Right lobe of liver (tissue), 6 donors: ENCODE results near the gene CDH4. TPM values are rescaled to one million over a fixed set of nuclear protein-coding genes. Genes with fewer than 3 reads are reported as not detected.
"Not testable (repeated sequence)": the region's sequence is repeated elsewhere in the genome, so short reads cannot be mapped to it uniquely, and the experiment has no call there.

Experiments used
- ATAC-seq, 4 donors: fragments of 200-7000 bp; cut with Tn5 transposase; one replicate each; pipeline ENCODE4 v1.9.1; 2020; ENCODE audit warnings: mild to moderate bottlenecking in 4 of 4, moderate library complexity in 4 of 4
- DNase-seq, 3 donors: peaks; one replicate each; pipeline ENCODE4 v3.0.0-alpha.2; 2020
- H3K27ac ChIP-seq, 3 donors: fragments of 200-600 bp; one replicate each; pipeline ENCODE4 v1.8.0; 2022
- H3K27me3 ChIP-seq, 2 donors: fragments of 200-600 bp; one replicate each; pipeline ENCODE4 v1.8.0; 2022
- H3K36me3 ChIP-seq, 4 donors: fragments of 200-600 bp; sonication (generic) in 1 of 4; one replicate each; pipeline versions ENCODE4 v1.5.1 to v1.8.0; 2017 to 2022; ENCODE audit warnings: control low read depth in 1 of 4
- H3K4me1 ChIP-seq, 4 donors: fragments of 200-600 bp; sonication (generic) in 1 of 4; one replicate each; pipeline versions ENCODE4 v1.5.1 to v1.8.0; 2017 to 2022; ENCODE audit warnings: control low read depth in 1 of 4
- H3K4me3 ChIP-seq, 3 donors: fragments of 200-600 bp; one replicate each; pipeline ENCODE4 v1.8.0; 2022
- H3K9me3 ChIP-seq, 4 donors: fragments of 200-600 bp; sonication (generic) in 1 of 4; one replicate each; pipeline versions ENCODE4 v1.5.1 to v1.8.0; 2017 to 2022; ENCODE audit warnings: control low read depth in 1 of 4
- POLR2A ChIP-seq: fragments of 450-650 bp; IDR thresholded peaks from one replicate; pipeline ENCODE4 v1.6.1; 2017; ENCODE audit warnings: antibody characterized with exemption, mild to moderate bottlenecking
- WGBS: methylation state at CpG from one replicate; pipeline ENCODE4 v1.1.6; 2018; ENCODE audit warnings: low coverage, low lambda C conversion rate; ENCODE audit not compliant: insufficient coverage; ENCODE audit errors: missing lambda C conversion rate; 5-methylcytosine and 5-hydroxymethylcytosine counted together
- intact Hi-C, 2 donors: fragments of 100-400 bp; cut with DNase I; formaldehyde crosslinking; loops; one replicate each; pipeline versions ENCODE4 v1.11.2 to v1.14.1; 2022
- total RNA-seq, 6 experiments: library from RNA; depleted of rRNA in 2 of 6; stranded (reverse); fragments of >200 nt in 2 of 6; fragmentation: NEBNext Ultra II Directional in 3 of 6; extraction: Animal tissue kit (Norgen Biotek cat#: 25700) in 3 of 6; gene quantifications; one replicate each; pipeline versions ENCODE4 v1.1.0 to v1.2.4, GENCODE V29; 2016 to 2023
- TF ChIP-seq, protein P1 (sequence below), 4 donors: fragments of 200-600 bp in 3 of 4; fragments of 450-650 bp in 1 of 4; IDR thresholded peaks; one replicate each; pipeline versions ENCODE4 v1.5.1 to v1.8.0; 2016 to 2022; ENCODE audit warnings: antibody characterized with exemption in 4 of 4, mild to moderate bottlenecking in 2 of 4
- donor health status: DM: no; HTN: yes; CAD: no.
- donor health status: DM: no; HTN: no; CAD: no.
- donor health status: DM: no; HTN: no; CAD: no.
- donor health status: DM: no; HTN: yes; CAD: no.
- donor health status: DM: no; HTN: yes; CAD: no.

The CDH4 gene
- total RNA-seq, 6 experiments from 2014 or later = 0.02 to 0.14 (median 0.09) TPM; not detected in 3

DNA sequence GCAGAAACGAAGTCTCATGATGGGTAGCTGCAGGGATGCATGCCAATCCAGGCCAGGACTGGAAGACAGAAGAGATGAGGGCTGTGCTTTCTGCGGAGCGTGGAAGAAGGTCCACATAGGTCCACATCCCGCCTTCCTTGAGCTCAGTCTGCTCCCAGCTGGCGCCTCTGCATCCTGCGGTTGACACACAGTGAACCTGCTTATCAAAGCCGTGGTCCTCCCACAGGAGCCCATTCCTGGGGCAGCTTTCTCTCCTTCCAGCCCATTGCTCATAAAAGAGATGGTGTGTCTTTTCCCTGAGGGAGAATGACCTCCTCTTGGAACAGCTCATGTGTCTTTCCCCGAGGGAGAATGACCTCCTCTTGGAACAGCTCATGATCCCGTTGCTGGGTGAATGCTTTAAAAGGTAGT lies 225.4 kb downstream of the CDH4 start:
- TF ChIP-seq, protein P1, sequence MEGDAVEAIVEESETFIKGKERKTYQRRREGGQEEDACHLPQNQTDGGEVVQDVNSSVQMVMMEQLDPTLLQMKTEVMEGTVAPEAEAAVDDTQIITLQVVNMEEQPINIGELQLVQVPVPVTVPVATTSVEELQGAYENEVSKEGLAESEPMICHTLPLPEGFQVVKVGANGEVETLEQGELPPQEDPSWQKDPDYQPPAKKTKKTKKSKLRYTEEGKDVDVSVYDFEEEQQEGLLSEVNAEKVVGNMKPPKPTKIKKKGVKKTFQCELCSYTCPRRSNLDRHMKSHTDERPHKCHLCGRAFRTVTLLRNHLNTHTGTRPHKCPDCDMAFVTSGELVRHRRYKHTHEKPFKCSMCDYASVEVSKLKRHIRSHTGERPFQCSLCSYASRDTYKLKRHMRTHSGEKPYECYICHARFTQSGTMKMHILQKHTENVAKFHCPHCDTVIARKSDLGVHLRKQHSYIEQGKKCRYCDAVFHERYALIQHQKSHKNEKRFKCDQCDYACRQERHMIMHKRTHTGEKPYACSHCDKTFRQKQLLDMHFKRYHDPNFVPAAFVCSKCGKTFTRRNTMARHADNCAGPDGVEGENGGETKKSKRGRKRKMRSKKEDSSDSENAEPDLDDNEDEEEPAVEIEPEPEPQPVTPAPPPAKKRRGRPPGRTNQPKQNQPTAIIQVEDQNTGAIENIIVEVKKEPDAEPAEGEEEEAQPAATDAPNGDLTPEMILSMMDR (IDR thresholded peaks at IDR 0.05) = no peak
- no peak for TF ChIP-seq POLR2A
- 21% methylated on average over 3 of the region's 9 CpGs for WGBS

DNA sequence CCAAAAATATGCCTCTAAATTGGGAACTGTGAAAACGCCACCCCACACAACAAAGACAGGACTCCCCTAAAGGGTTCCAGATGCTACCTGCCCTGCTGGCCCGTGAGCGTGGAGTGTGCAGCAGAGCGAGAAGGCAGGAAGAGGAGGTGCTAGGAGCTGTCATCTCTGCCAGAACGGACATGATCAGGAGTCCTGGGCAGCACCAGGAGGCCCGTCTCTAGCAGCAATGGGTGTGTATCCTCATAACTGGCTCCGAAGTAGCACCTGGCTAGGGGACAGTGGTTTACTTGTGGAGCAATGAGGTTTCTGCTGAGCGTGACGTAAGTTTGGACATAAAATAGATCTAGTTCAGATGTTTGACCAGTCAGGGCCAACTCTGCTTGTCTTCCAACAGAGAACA lies 226.0 kb downstream of the CDH4 start:
- no peak for ATAC-seq
- no peak overlapping the region for H3K27ac ChIP-seq
- H3K4me1 ChIP-seq = no peaks in the 10 kb centered on the region
- intact Hi-C loops = no loop called here
- DNase-seq = no peak
- H3K9me3 ChIP-seq = no peaks in the 10 kb centered on the region
- no peaks in the 10 kb centered on the region for H3K27me3 ChIP-seq
- WGBS = 40% methylated on average over 1 of the region's 9 CpGs
- no peak for TF ChIP-seq POLR2A
- TF ChIP-seq, protein P1 (IDR thresholded peaks at IDR 0.05) = no peak
- H3K4me3 ChIP-seq = no peak overlapping the region
- H3K36me3 ChIP-seq = no peaks in the 10 kb centered on the region

More for the DNA sequence above, 225.4 kb downstream of the CDH4 start:
- Histone ChIP-seq H3K27ac (no peak overlapping the region), H3K36me3 (no peaks in the 10 kb centered on the region), H3K27me3 (no peaks in the 10 kb centered on the region), H3K4me3 (no peak overlapping the region), H3K9me3 (no peaks in the 10 kb centered on the region), H3K4me1 (no peaks in the 10 kb centered on the region)
- DNase-seq = no peak
- ATAC-seq = no peak
- intact Hi-C loops = no loop called here

DNA sequence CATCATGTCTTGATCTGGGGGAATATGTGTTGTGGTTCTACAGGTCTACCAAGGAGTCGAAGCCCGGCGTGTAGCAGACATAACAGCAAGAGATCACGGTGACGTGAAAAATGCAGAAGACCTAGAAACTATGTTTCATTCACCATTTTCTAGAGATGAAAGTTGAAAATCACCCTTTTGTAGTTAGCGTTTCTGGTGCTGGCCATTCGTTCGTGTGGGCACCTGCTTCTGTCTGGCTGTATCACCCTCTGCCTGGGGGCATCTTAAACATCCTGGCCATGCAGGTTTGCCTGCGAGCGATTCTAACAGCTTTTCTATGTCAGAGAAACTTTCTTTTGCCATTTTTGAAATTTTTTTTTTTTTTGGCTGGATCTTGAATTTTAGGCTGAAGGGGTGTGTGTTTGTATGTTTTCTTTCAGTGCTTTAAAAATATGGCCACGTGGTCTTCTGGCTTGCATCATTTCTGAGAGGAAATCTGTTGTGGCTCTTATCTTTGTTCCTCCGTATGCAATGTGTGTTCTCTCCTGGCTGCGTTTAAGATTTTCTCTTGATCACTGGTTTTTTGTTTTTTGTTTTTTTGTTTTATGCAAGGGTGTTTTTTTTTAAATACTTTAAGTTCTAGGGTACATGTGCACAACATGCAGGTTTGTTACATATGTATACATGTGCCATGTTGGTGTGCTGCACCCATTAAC lies 226.7 kb downstream of the CDH4 start:
- intact Hi-C loops = no loop called here
- WGBS = 61% methylated on average over 12 of the region's 13 CpGs

DNA sequence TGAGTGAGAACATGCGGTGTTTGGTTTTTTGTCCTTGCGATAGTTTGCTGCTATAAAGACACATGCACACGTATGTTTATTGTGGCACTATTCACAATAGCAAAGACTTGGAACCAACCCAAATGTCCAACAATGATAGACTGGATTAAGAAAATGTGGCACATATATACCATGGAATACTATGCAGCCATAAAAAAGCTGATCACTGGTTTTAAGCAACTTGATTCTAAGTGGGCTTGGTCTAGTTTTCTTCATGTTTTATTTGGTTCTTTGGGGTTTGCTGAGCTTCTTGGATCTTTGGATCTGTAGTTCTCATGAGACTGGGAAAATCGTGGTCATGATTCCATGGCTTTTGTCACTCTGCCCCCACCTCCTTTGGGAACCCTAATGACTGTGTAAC lies 227.4 kb downstream of the CDH4 start:
- intact Hi-C loops, H3K9me3 ChIP-seq, H3K4me1 ChIP-seq, ATAC-seq, H3K36me3 ChIP-seq, DNase-seq, H3K27ac ChIP-seq, H3K4me3 ChIP-seq, H3K27me3 ChIP-seq: not testable (repeated sequence)
- WGBS = 73% methylated on average over 4 of the region's 4 CpGs

More for the DNA sequence above, 226.7 kb downstream of the CDH4 start:
- Histone ChIP-seq H3K9me3 (no peaks in the 10 kb centered on the region), H3K4me3 (no peak overlapping the region), H3K27me3 (no peaks in the 10 kb centered on the region), H3K4me1 (no peaks in the 10 kb centered on the region), H3K27ac (no peak overlapping the region), H3K36me3 (no peaks in the 10 kb centered on the region)
- TF ChIP-seq POLR2A = no peak
- TF ChIP-seq, protein P1 (IDR thresholded peaks at IDR 0.05) = no peak
- no peak for ATAC-seq
- no peak for DNase-seq

DNA sequence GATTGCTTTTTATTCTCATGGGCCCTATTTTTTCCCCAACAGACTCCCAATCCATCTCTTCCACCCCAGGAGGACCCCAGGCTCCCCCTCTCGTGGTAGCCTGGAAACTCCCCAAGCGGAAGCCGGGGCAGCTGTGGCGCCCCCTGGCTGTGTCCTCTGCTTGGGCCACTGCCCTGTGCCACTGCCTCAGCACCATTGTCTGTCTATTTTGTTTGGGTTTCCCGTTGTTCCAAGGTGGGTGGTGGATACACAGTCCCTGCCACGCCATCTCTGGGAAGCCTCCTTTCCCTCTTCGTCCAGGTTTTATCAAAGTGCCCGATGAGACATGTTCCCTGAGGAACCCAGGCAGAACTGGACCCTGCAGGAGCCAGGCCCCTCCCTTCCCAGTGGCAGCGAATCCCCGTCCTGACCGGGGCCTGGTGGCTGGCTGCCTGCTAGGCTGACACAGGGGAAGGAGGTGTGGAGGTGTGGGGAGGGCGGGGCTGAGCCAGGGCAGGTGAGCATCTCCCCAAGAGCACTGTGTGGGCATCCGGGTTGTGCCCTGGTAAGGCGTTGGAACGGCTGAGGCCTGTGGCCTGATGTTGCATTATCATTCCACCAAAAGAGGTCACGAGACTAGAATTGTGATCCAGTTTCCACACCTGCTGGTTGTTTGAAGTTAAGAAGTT lies 228.2 kb downstream of the CDH4 start:
- H3K4me1 ChIP-seq = no peaks in the 10 kb centered on the region
- no peak for ATAC-seq
- intact Hi-C loops = no loop called here

More for the DNA sequence above, 228.2 kb downstream of the CDH4 start:
- Histone ChIP-seq H3K4me3 (no peak overlapping the region), H3K9me3 (no peaks in the 10 kb centered on the region), H3K27me3 (no peaks in the 10 kb centered on the region), H3K36me3 (no peaks in the 10 kb centered on the region), H3K27ac (no peak overlapping the region)
- 31% methylated on average over 3 of the region's 16 CpGs for WGBS
- TF ChIP-seq, protein P1 (IDR thresholded peaks at IDR 0.05) = no peak
- TF ChIP-seq POLR2A = no peak
- DNase-seq = no peak
